Measurements from ENCODE around the gene UQCRQ.

The UQCRQ gene

GRCh38 chr5:132870801-132871200 lies 4.4 kb downstream of the UQCRQ start:
- no peak for DNase-seq (ENCODE audit: low spot score)

DNA sequence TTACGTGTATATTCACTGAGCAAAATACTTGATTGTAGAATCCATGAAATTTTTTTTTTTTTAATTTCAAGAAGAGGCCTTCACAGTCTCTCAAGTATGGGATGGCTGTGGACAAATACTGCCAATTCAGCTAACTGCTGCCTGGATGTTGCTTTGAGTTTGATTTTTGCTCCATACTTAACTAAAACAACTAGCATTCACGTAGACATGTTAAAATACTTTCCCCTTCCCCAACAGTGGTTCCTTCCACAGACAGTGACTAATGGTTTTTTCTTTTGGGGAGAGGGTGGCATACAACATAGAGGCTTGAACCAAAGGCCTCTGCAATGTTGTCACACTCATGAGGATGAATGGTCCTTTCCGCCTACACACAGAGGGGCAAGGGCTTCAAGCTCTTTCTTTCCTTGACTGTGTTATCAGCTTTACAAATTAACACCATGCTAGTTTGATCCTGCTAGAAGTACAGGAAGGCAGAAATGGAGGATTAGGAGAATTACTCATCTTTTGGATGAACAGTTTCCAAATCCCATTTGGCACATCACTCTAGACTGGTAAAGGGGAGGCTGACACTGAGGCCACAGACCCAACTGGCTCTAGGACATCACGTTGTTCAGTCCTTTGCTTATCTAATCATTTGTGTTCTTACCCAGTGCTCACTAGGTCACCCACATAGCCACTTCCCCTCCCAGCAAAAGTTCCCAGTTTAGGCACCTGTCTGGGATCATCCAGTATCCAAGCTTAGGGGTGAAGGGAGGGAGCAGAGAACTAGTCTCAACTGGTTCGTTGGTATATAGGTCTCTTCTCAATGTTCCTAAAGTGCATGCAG lies 5.2 kb downstream of the UQCRQ start:
- no peak for DNase-seq (ENCODE audit: low spot score)

DNA sequence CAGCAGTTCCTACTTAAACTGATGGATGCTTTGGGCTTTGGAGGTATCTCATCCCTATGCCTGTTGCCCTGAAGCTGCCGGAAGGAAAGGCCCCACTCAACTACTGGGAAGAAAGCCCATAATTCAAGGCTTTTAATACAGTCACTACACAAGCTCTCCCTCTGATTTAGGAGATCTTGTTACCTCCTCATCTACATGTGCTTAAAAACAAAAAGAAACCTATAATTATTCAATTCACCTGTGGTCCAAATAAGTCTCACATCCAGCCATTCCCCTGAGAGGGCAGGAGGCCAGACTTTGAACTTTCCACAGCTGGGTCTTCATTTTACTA lies 6.3 kb downstream of the UQCRQ start:
- DNase-seq (ENCODE audit: low spot score), result no peak

- DNase-seq (ENCODE audit: low spot score), result no peak
These were observed 6.9 kb downstream of the UQCRQ start, which contains the start of gene LEAP2 for GRCh38 chr5:132873119-132873929. Gene LEAP2, plus strand, starts transcription at chr5:132873668. Its CDS starts 27 bp downstream, at chr5:132873695.

DNA sequence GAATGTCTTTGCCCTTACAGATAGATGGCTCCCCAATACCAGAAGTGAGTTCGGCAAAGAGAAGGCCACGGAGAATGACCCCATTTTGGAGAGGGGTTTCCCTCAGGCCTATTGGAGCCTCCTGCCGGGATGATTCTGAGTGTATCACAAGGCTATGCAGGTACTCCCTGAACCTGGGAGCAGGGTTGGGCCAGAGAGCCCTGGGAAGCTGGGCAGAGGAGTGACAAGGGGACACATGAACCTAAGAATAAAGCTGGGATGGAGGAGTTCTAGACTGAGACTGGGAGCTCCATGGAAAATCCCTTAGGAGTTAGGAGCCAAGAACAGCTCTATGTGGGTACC lies 7.5 kb downstream of the UQCRQ start:
- no peak for DNase-seq (ENCODE audit: low spot score)

GRCh38 chr5:132876020-132876759 lies 9.7 kb downstream of the UQCRQ start:
- no peak for DNase-seq (ENCODE audit: low spot score)

GRCh38 chr5:132877466-132877865 lies 11.0 kb downstream of the UQCRQ start:
- DNase-seq (ENCODE audit: low spot score), result no peak

- DNase-seq (ENCODE audit: low spot score), result no peak
These were observed 11.5 kb downstream of the UQCRQ start for GRCh38 chr5:132877938-132878337.

DNA sequence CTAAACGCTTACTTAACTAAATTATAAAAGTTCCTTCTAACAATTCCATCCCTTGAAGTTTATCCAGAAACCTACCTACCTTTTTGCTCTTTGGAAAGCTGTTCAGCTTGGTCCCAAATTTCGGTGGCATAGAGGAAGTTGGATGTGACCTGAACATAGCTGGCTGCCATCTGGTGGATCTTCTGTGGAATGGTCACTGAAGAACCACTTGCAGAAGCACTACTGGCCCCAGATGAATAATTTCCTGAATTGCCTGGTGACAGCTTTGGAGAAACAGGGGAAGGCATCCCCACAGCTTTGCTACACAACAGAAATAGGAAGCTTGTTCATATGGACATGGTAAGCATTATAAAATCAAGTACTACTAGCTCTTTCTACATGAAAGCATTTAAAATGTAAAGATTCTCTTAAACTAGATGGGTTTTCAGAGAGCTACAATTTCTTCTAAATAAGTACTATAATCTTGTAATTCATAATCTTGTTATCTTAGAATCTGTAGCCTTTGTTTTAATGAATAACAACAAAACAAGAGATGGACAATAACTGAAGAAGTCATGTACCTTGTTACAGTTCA lies 16.9 kb downstream of the UQCRQ start:
- peak; percentile 61 for DNase-seq (ENCODE audit: low spot score)

DNA sequence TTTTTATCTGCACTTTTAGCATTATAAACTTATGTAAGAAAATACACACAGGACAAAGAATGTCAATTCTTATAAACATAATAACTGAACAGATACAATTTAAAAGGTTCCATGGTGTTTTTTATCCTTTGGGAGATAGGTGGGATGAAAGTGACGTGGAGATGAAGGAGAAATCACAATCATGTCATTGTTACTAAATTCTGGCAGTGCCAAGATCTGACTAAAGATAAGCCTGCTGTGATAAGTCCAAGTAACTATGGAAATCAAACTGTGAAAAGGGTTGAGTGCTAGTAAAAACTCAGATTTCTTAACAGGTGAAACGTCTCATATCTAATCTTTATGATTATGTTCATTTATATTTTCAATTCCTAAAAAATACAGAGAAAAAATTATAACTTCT lies 18.1 kb downstream of the UQCRQ start:
- DNase-seq (ENCODE audit: low spot score), result no peak

- no peak for DNase-seq (ENCODE audit: low spot score)
These were observed 19.8 kb downstream of the UQCRQ start for GRCh38 chr5:132886064-132886823.

- DNase-seq (ENCODE audit: low spot score), result no peak
These were observed 20.8 kb downstream of the UQCRQ start for GRCh38 chr5:132887283-132887682.

GRCh38 chr5:132889501-132889900 lies 23.1 kb downstream of the UQCRQ start:
- no peak for DNase-seq (ENCODE audit: low spot score)

GRCh38 chr5:132890817-132891216 lies 24.4 kb downstream of the UQCRQ start:
- DNase-seq (ENCODE audit: low spot score), result no peak

- no peak for DNase-seq (ENCODE audit: low spot score)
These were observed 29.4 kb downstream of the UQCRQ start for GRCh38 chr5:132895719-132896305.

DNA sequence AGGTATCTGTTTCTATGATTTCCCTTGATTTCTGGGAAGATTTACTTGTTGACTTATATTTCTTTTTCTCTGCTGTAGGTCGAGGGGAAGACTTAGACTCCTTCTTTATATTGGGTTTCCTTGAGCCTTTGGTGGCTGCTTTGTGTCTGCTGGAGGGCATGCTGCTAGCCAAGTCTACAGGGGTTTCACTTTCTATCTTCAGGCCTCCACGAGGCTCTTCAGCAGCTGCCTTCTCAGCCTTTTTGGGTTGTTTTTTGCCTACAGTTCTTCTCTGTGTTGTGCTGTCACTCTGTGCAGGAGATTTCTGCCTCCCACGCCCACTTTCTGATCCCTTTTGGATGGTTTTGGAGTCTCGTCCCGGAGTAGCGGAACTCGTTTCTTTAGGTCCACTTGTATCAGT lies 30.2 kb downstream of the UQCRQ start:
- DNase-seq (ENCODE audit: low spot score), result no peak

GRCh38 chr5:132898094-132898493 lies 31.7 kb downstream of the UQCRQ start:
- no peak for DNase-seq (ENCODE audit: low spot score)

- DNase-seq (ENCODE audit: low spot score), result no peak
These were observed 34.6 kb downstream of the UQCRQ start for GRCh38 chr5:132901036-132901435.

GRCh38 chr5:132901730-132902129 lies 35.3 kb downstream of the UQCRQ start:
- no peak for DNase-seq (ENCODE audit: low spot score)

- no peak for DNase-seq (ENCODE audit: low spot score)
These were observed 39.5 kb downstream of the UQCRQ start for GRCh38 chr5:132905938-132906337.

DNA sequence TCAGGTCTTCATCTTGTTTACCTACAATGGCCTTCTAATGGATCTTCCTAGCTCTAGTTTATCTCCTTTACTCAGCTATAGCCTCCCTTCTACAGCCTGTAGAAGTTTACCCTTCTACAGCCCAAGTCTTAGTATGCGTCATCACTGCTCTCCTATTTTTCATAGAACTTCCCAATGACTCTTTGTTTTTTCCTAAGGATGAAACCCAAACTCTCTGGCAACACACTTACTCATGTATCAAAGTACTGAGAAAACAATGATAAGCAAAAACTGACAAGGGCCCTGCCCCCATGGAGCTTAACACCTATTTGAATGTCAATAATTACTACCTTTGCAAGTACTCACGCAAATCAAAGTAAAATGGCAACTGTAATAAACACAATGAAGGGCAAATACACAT lies 40.7 kb downstream of the UQCRQ start:
- no peak for DNase-seq (ENCODE audit: low spot score)

Measured in SK-N-DZ (cell line).